Measurements from ENCODE around the gene CC2D2B. TPM values are rescaled to one million over a fixed set of nuclear protein-coding genes. Genes with fewer than 3 reads are reported as not detected.

The CC2D2B gene
- polyA plus RNA-seq, 3 donors = 0.08 to 1.8 TPM; not detected in 1

DNA sequence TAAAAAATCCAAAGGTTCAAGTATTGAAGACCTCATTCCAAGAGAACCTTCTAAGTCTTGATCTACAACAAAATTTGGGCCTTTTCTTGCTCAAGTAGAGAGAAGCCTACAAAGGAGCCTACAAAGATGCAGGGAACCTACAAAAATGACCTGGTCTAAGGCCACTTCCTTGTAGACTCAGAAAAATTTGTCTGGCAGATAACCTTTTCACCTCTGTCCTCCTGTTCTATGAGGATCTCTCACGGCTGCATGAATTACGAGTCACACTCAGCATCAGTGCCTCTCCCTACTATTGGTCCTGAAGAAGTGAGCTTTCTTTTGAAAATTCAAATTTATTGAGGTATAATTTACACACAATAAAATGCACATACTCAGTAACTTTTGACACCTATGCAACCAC, 164.9 kb downstream of the CC2D2B start:
- no peak for DNase-seq
- H3K9me3 Mint-ChIP-seq = no peaks in the 10 kb centered on the region
- H3K27ac ChIP-seq (ENCODE audit: low read depth in 1 of 2, low read length in 2 of 2) = no peak overlapping the region
- H3K27me3 ChIP-seq (ENCODE audit: control insufficient read depth in 2 of 2, insufficient read depth in 2 of 2, low read length in 2 of 2) = no peaks in the 10 kb centered on the region
- H3K79me2 ChIP-seq (ENCODE audit: insufficient read depth, low read length) = no peaks in the 10 kb centered on the region
- no peak overlapping the region for H3K4me3 Mint-ChIP-seq
- no peak overlapping the region for H3K4me3 ChIP-seq (replicated peaks in 1 of 3; ENCODE audit: low read depth in 2 of 3, low read length in 3 of 3)
- intact Hi-C loops (cut with micrococcal nuclease) = no loop called here
- no peaks in the 10 kb centered on the region for H3K36me3 ChIP-seq (replicated peaks in 1 of 2; ENCODE audit: control insufficient read depth in 1 of 2, insufficient read depth in 2 of 2, low read length in 2 of 2)
- H3K9ac ChIP-seq (ENCODE audit: insufficient read depth, low read length, poor library complexity, severe bottlenecking) = no peak overlapping the region
- H3K9me3 ChIP-seq (replicated peaks in 1 of 2; ENCODE audit: control insufficient read depth in 1 of 2, insufficient read depth in 1 of 2, low read length in 2 of 2) = no peaks in the 10 kb centered on the region
- peaks cover 0 to 5% of the 10 kb centered on the region in 2 donors for H3K36me3 Mint-ChIP-seq
- no peak overlapping the region for H3K4me2 ChIP-seq (replicated peaks; ENCODE audit: extremely low read depth, low read length, poor library complexity, severe bottlenecking)
- H3K4me1 ChIP-seq (ENCODE audit: control insufficient read depth in 1 of 2, insufficient read depth in 2 of 2, low read length in 2 of 2) = no peaks in the 10 kb centered on the region
- TF ChIP-seq, protein P1, sequence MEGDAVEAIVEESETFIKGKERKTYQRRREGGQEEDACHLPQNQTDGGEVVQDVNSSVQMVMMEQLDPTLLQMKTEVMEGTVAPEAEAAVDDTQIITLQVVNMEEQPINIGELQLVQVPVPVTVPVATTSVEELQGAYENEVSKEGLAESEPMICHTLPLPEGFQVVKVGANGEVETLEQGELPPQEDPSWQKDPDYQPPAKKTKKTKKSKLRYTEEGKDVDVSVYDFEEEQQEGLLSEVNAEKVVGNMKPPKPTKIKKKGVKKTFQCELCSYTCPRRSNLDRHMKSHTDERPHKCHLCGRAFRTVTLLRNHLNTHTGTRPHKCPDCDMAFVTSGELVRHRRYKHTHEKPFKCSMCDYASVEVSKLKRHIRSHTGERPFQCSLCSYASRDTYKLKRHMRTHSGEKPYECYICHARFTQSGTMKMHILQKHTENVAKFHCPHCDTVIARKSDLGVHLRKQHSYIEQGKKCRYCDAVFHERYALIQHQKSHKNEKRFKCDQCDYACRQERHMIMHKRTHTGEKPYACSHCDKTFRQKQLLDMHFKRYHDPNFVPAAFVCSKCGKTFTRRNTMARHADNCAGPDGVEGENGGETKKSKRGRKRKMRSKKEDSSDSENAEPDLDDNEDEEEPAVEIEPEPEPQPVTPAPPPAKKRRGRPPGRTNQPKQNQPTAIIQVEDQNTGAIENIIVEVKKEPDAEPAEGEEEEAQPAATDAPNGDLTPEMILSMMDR (IDR thresholded peaks at IDR 0.05) = no peak
- no peak overlapping the region for H2AFZ ChIP-seq (ENCODE audit: insufficient read depth, low read depth, low read length, poor library complexity, severe bottlenecking)
- WGBS (ENCODE audit: insufficient coverage) = no CpG with 5 or more reads among the region's 2 CpGs
- H3K27me3 Mint-ChIP-seq (ENCODE audit: low read depth in 3 of 3) = peaks cover 0 to 2% (median 0%) of the 10 kb centered on the region in 3 donors
- H4K20me1 ChIP-seq (ENCODE audit: insufficient read depth, low read length) = no peaks in the 10 kb centered on the region
- no peaks in the 10 kb centered on the region for H3K4me1 Mint-ChIP-seq
- H3K27ac Mint-ChIP-seq = no peak overlapping the region

DNA sequence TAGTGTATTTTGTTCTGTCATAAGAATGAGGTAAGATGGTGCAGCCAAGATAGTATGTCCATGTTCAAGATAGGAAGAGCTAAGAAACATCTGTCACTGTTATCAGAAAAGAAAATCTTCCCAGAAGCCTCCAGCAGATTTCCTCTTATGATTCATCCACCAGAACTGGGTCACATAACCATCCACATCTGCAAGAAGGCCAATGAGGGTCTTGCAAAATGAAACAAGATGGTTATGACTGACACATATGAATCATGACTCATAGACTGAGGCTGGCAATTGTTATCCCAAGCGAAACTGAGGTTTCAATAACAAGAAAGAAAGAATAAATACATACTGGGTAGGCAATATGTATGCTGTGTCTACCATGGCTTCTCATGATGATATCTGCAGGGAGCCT, 165.9 kb downstream of the CC2D2B start:
- Mint-ChIP-seq H3K4me3 (no peak overlapping the region), H3K27ac (no peak overlapping the region), H3K9me3 (no peaks in the 10 kb centered on the region), H3K36me3 (peaks cover 3 to 8% of the 10 kb centered on the region in 2 donors), H3K27me3 (ENCODE audit: low read depth in 3 of 3) (peaks cover 0 to 2% (median 0%) of the 10 kb centered on the region in 3 donors), H3K4me1 (no peaks in the 10 kb centered on the region)
- Histone ChIP-seq H3K4me1 (ENCODE audit: control insufficient read depth in 1 of 2, insufficient read depth in 2 of 2, low read length in 2 of 2) (no peaks in the 10 kb centered on the region), H3K9me3 (replicated peaks in 1 of 2; ENCODE audit: control insufficient read depth in 1 of 2, insufficient read depth in 1 of 2, low read length in 2 of 2) (no peaks in the 10 kb centered on the region), H3K79me2 (ENCODE audit: insufficient read depth, low read length) (no peaks in the 10 kb centered on the region), H3K36me3 (replicated peaks in 1 of 2; ENCODE audit: control insufficient read depth in 1 of 2, insufficient read depth in 2 of 2, low read length in 2 of 2) (no peaks in the 10 kb centered on the region), H2AFZ (ENCODE audit: insufficient read depth, low read depth, low read length, poor library complexity, severe bottlenecking) (no peak overlapping the region), H3K9ac (ENCODE audit: insufficient read depth, low read length, poor library complexity, severe bottlenecking) (no peak overlapping the region), H3K4me2 (replicated peaks; ENCODE audit: extremely low read depth, low read length, poor library complexity, severe bottlenecking) (no peak overlapping the region), H3K27me3 (ENCODE audit: control insufficient read depth in 2 of 2, insufficient read depth in 2 of 2, low read length in 2 of 2) (no peaks in the 10 kb centered on the region), H3K27ac (ENCODE audit: low read depth in 1 of 2, low read length in 2 of 2) (no peak overlapping the region), H4K20me1 (ENCODE audit: insufficient read depth, low read length) (no peaks in the 10 kb centered on the region), H3K4me3 (replicated peaks in 1 of 3; ENCODE audit: low read depth in 2 of 3, low read length in 3 of 3) (no peak overlapping the region)
- TF ChIP-seq, protein P1 (IDR thresholded peaks at IDR 0.05) = no peak
- peak in 1 of 3 donors; percentile 27 for DNase-seq
- intact Hi-C loops (cut with micrococcal nuclease) = no loop called here
- no CpG with 5 or more reads among the region's 1 CpG for WGBS (ENCODE audit: insufficient coverage)
